Mucosa of rectum (tissue), 2 donors: ENCODE data around the gene ACAD11.

Experiments used
- H3K27ac ChIP-seq, 2 donors: one replicate each; pipeline ENCODE4 v1.7.0; 2013; ENCODE audit warnings: inconsistent platforms in 2 of 2, low read depth in 2 of 2, low read length in 2 of 2
- H3K27me3 ChIP-seq, 2 donors: one replicate each; pipeline ENCODE4 v1.7.0; 2013; ENCODE audit warnings: low read length in 2 of 2; ENCODE audit not compliant: control insufficient read depth in 2 of 2, insufficient read depth in 2 of 2
- H3K36me3 ChIP-seq, 2 donors: one replicate each; pipeline ENCODE4 v1.7.0; 2013; ENCODE audit warnings: low read length in 2 of 2; ENCODE audit not compliant: control insufficient read depth in 2 of 2, insufficient read depth in 2 of 2
- H3K4me1 ChIP-seq, 2 donors: one replicate each; pipeline ENCODE4 v1.7.0; 2013; ENCODE audit warnings: low read length in 2 of 2, mild to moderate bottlenecking in 1 of 2; ENCODE audit not compliant: control insufficient read depth in 2 of 2, insufficient read depth in 2 of 2
- H3K4me3 ChIP-seq, 2 donors: one replicate each; pipeline ENCODE4 v1.7.0; 2013; ENCODE audit warnings: low read length in 2 of 2
- H3K9ac ChIP-seq, 2 donors: one replicate each; pipeline ENCODE4 v1.7.0; 2013; ENCODE audit warnings: low read length in 2 of 2, low read depth in 1 of 2, mild to moderate bottlenecking in 1 of 2
- H3K9me3 ChIP-seq, 2 donors: one replicate each; pipeline ENCODE4 v1.7.0; 2013; ENCODE audit warnings: low read length in 2 of 2; ENCODE audit not compliant: control insufficient read depth in 2 of 2
- donor health status: healthy.
- donor health status: Normal muscosa, but diverticular disease.

Gene ACAD11

DNA sequence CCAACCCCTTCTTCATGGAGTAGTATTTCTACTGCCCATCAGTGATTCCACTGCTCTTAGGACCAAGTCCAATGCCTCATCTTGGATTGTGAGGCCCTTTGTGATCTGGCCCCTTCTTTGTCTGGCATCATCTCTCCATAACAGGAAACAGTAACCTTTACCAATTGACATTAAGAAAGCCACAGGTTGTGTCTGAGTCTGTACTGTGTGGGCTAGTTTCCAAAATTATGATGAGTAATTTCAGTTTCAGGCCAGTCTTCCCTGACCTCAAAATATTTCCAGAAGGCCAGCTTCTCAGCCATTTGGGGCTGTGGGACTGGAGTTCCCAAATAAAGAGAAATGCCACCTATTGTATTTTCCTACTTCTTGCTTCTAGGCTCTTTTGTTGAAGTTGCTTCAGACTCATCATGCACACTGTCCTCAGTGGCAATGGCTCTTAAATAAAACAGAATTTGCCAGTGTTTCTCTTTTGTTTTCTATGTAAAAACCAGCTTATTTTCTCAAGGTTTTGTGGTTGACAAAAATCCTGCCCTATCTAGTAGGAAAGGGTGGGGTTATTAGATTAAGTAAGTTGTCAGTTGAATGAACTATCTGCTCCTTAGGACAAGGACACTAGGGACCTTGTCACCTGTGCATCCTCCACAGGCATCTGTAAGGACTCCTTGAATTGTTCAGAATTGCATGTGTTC, 109.6 kb downstream of the ACAD11 start:
- no peak overlapping the region for H3K9ac ChIP-seq
- no peaks in the 10 kb centered on the region for H3K36me3 ChIP-seq
- H3K4me3 ChIP-seq = no peak overlapping the region
- H3K27ac ChIP-seq = no peak overlapping the region
- no peaks in the 10 kb centered on the region for H3K27me3 ChIP-seq
- H3K4me1 ChIP-seq = no peaks in the 10 kb centered on the region
- H3K9me3 ChIP-seq = no peaks in the 10 kb centered on the region

DNA sequence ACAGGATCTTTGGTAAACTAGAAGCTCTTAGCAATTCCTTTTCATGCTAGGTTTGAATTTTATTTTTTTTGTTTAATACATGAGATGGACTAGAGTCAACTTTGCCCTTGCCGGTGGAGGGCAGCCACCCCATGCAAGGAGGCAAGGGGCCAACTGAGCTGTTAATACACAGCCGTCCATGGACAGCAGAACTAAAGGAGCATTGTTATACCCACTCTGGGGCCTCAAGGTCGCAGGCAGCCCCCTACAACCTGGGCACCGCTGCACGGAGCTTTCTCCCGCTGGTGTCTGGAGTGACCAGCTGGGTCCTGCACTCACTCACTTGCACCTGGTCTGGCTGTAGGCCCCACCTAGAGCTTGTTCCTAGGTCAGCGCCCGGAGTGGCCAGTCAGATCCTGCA, 110.4 kb downstream of the ACAD11 start:
- no peaks in the 10 kb centered on the region for H3K4me1 ChIP-seq
- H3K36me3 ChIP-seq = no peaks in the 10 kb centered on the region
- H3K27ac ChIP-seq = no peak overlapping the region
- H3K4me3 ChIP-seq = no peak overlapping the region
- no peak overlapping the region for H3K9ac ChIP-seq
- no peaks in the 10 kb centered on the region for H3K27me3 ChIP-seq
- no peaks in the 10 kb centered on the region for H3K9me3 ChIP-seq

DNA sequence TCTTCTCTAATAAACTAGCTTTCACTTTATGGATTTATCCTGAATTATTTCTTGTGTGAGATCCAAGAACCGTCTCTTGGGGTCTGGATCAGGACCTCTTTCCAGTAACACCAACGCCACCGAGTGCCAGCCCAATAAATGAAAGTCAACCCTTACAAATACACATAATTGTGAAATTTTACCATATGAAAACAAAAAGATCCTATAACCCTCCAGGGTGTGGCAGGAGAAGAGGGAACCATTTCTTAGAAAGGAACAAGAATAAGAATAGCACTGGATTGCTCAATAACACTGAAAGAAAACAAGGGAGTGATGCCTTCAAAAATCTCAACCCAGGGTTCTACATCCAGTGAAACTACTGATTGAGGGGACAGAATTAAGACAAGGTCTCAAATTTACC, 114.1 kb downstream of the ACAD11 start:
- H3K27me3 ChIP-seq = no peaks in the 10 kb centered on the region
- no peaks in the 10 kb centered on the region for H3K9me3 ChIP-seq
- H3K27ac ChIP-seq = no peak overlapping the region
- H3K9ac ChIP-seq = no peak overlapping the region
- peaks cover 2 to 8% of the 10 kb centered on the region in 2 donors for H3K36me3 ChIP-seq
- H3K4me1 ChIP-seq = peaks cover 0 to 3% of the 10 kb centered on the region in 2 donors
- no peak overlapping the region for H3K4me3 ChIP-seq

DNA sequence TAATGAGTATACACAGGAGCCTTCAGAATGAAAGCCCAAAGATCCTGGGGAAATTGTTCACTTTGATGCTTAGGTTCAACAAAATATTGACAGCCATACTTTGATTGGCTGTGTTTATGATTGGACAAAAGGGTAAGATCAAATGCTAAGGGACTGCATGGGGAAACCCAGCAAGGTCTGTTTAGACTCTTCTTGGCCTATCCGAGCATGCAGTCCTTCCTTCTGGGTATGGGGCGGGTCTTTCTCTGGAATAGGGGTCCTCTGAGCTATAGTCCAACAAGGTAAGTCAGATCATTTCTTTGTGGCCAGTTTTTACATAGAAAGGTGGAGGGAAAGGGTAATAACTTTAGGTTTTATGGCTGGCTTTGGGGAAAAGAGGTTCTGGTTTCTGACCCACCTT, 115.5 kb downstream of the ACAD11 start:
- H3K4me3 ChIP-seq = no peak overlapping the region
- H3K36me3 ChIP-seq = peaks cover 11 to 15% of the 10 kb centered on the region in 2 donors
- H3K27me3 ChIP-seq = no peaks in the 10 kb centered on the region
- no peak overlapping the region for H3K9ac ChIP-seq
- peaks cover 0 to 3% of the 10 kb centered on the region in 2 donors for H3K4me1 ChIP-seq
- H3K27ac ChIP-seq = no peak overlapping the region
- H3K9me3 ChIP-seq = no peaks in the 10 kb centered on the region

DNA sequence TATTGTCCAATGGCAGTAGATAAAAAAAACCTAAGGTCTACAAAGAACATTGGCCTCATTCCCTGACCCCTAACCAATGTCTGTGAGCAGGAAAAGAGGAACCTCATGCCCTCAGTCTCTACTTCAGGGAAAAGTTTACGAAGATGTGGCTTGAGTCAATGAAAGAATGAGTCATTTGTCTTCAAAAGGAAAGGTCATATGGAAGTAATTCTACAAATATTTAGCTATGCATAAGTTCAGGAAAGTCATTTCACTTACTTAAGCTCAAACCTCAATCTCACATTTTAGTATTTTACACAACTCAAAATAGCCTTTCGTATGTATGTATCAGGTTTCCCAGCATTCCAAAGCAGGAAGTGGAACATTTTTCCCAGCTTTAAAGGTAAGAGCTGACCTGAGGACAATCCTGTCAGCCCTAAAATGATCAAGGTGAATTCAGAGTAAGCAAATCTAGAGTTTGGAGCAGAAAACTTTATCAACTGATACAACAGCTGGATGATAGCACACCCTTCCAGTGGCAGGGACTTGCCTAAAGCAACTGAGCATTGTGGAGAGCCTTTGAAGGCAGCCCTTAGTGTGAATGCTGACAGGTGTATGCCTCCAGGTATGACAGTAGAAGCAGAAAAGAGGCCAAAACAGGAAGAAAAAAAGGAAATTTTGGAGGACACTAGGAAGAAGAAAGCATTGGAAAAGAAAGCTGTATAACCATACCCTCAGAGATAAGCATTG, 116.4 kb downstream of the ACAD11 start:
- H3K4me3 ChIP-seq = no peak overlapping the region
- no peak overlapping the region for H3K27ac ChIP-seq
- H3K36me3 ChIP-seq = peaks cover 18 to 20% of the 10 kb centered on the region in 2 donors
- H3K9ac ChIP-seq = no peak overlapping the region
- no peaks in the 10 kb centered on the region for H3K9me3 ChIP-seq
- no peaks in the 10 kb centered on the region for H3K27me3 ChIP-seq
- peaks cover 0 to 3% of the 10 kb centered on the region in 2 donors for H3K4me1 ChIP-seq

DNA sequence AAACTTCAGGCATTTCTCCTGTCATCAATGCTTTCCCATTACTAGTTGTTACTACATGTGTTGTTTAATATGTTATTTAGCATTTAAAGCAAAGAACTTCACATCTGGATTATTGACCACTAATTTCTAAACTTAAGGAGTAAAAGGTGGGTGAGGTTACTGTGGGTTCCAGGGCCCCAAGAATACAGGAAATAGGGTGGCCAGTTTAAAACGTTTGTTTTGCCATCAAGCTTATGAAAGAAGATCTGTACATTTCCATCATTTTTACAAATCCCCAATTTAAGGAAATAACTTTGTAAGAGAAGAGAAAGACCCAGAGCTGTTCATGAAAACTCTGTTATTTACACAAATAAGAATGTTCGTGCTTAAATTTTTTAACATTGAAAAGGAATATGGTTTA, 117.0 kb downstream of the ACAD11 start:
- Histone ChIP-seq H3K9me3 (no peaks in the 10 kb centered on the region), H3K9ac (no peak overlapping the region), H3K4me3 (no peak overlapping the region), H3K36me3 (peaks cover 21 to 23% of the 10 kb centered on the region in 2 donors), H3K4me1 (peaks cover 0 to 3% of the 10 kb centered on the region in 2 donors), H3K27me3 (no peaks in the 10 kb centered on the region), H3K27ac (no peak overlapping the region)

DNA sequence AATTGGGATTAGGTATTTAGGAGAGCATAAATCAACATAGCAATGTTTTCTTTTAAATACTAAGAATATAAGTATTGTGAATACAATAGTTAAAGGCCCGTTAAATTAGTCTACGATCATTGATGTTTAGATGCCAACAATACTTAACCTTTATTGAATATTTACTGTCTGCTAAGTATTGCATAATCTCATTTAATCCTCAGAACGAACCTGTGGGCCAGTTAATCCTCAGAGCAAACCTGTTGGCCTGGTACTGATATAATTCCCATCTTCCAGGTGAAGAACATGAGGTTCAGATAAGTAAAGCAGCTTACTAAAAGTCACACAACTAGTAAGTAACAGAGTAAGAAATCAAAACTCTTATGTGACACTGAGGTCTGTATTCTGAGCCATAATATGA, 119.9 kb downstream of the ACAD11 start:
- H3K4me1 ChIP-seq = peaks cover 0 to 3% of the 10 kb centered on the region in 2 donors
- no peak overlapping the region for H3K9ac ChIP-seq
- no peaks in the 10 kb centered on the region for H3K9me3 ChIP-seq
- no peak overlapping the region for H3K27ac ChIP-seq
- H3K4me3 ChIP-seq = no peak overlapping the region
- no peaks in the 10 kb centered on the region for H3K27me3 ChIP-seq
- peaks cover 31 to 34% of the 10 kb centered on the region in 2 donors for H3K36me3 ChIP-seq

DNA sequence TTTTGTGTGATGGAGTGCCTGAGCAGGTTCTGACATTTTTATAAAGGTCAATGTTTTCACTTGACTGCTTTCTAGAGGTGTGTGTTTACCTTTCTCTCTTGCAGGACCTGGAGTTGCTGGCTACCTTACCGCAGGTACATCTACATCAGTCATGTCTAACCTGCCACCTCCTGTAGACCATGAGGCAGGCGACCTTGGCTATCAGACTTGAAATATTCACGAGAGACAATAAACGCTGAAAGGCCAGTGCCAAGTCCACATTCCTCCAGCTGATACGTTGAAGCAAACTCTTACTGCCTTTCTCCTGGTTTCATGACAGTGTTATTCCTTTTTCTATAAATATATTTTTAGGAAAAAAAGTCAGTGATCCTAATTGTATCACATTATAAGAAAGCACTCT, 121.5 kb downstream of the ACAD11 start:
- Histone ChIP-seq H3K4me1 (no peaks in the 10 kb centered on the region), H3K27me3 (no peaks in the 10 kb centered on the region), H3K27ac (no peak overlapping the region), H3K9ac (no peak overlapping the region), H3K4me3 (no peak overlapping the region), H3K36me3 (peaks cover 38 to 40% of the 10 kb centered on the region in 2 donors), H3K9me3 (no peaks in the 10 kb centered on the region)

DNA sequence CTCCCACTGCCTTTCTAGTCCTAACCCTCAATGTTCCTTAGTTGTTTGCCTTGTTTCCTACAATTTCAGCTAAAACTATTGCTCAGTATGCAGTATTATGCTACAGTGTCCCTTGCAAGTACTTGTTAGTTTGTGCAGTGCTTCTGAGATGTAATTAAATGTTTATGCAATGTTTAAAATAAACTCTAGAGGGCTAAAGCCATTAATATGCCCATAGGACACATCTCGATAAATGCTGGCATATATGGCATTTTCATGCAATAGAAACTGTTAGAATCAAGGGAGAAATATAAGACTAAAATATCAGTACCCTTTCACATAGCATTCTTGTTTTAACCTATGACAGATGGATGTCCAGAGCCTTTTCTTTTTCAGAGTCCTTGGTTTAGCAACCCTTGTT, 122.3 kb downstream of the ACAD11 start:
- Histone ChIP-seq H3K27me3 (no peaks in the 10 kb centered on the region), H3K4me3 (no peak overlapping the region), H3K9me3 (no peaks in the 10 kb centered on the region), H3K9ac (no peak overlapping the region), H3K4me1 (no peaks in the 10 kb centered on the region), H3K36me3 (peaks cover 39 to 40% of the 10 kb centered on the region in 2 donors), H3K27ac (no peak overlapping the region)

DNA sequence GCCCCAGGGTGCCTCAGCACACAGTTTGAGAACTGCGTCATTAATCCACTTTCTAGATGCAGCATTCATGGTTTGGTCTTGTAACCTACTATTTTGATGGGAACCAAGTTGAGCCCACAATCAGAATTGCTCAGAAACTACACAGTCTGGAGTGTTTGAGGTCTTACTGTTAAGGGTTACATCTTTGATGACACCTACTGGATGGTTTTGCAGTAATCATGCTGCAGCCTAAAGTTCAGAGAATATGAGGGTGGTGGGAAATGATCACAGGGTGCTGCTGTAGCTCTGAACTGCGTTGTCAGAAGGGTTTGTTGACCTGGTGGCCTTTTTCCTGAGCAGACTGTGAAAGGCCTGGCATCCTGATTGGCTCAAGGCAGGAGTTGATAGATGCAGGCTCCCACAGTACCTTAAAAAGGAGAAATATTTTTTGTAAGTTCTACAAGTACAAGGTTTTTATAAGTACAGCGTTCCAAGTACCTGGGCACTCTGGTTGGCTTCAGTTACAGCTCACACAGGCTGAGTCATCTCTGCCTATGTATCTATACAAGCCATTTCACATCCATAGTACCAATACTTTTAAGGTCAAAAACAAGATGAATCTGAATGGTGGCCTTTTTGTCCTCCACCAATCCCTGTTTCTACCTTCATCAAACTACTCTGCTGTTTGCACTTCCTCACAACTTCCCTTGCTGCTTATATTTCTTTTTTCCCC, 123.0 kb downstream of the ACAD11 start:
- H3K27me3 ChIP-seq = no peaks in the 10 kb centered on the region
- no peaks in the 10 kb centered on the region for H3K9me3 ChIP-seq
- no peaks in the 10 kb centered on the region for H3K4me1 ChIP-seq
- peaks cover 38 to 41% of the 10 kb centered on the region in 2 donors for H3K36me3 ChIP-seq
- no peak overlapping the region for H3K9ac ChIP-seq
- H3K4me3 ChIP-seq = no peak overlapping the region
- no peak overlapping the region for H3K27ac ChIP-seq
